Measurements from ENCODE around the gene VAV3. TPM values are rescaled to one million over a fixed set of nuclear protein-coding genes. Genes with fewer than 3 reads are reported as not detected.

The VAV3 gene
- polyA plus RNA-seq, 1 of the 3 experiments (the other 2 are of a cell fraction) = not detected

DNA sequence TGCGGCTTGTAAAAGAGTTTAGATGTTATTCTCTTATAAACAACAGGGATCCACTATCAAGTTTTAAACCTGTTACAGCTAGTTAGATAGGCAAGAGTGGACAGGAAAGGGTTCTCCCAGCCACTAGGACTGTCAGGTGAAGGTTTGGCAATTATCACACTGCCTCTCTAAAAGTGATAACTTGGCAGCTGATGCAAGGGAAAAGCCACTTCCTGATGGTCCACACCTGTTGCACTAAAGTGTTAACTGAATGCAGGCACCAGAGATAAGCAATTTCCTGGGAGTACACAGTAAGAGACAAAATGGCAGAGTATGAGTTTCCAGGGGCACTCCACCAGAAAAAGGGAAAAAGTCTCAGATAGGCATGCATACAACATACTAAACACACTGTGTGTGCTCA, 99.4 kb downstream of the VAV3 start (continued):
- TF ChIP-seq, protein P1, sequence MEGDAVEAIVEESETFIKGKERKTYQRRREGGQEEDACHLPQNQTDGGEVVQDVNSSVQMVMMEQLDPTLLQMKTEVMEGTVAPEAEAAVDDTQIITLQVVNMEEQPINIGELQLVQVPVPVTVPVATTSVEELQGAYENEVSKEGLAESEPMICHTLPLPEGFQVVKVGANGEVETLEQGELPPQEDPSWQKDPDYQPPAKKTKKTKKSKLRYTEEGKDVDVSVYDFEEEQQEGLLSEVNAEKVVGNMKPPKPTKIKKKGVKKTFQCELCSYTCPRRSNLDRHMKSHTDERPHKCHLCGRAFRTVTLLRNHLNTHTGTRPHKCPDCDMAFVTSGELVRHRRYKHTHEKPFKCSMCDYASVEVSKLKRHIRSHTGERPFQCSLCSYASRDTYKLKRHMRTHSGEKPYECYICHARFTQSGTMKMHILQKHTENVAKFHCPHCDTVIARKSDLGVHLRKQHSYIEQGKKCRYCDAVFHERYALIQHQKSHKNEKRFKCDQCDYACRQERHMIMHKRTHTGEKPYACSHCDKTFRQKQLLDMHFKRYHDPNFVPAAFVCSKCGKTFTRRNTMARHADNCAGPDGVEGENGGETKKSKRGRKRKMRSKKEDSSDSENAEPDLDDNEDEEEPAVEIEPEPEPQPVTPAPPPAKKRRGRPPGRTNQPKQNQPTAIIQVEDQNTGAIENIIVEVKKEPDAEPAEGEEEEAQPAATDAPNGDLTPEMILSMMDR (IDR thresholded peaks at IDR 0.05) = no peak
- TF ChIP-seq MAX (IDR thresholded peaks at IDR 0.05; ENCODE audit: low read depth) (no peak), JUND (IDR thresholded peaks at IDR 0.05) (no peak), FOSL2 (IDR thresholded peaks at IDR 0.05; ENCODE audit: borderline replicate concordance, low read depth) (no peak), GATA2 (CRISPR knock-in tag; IDR thresholded peaks at IDR 0.05) (no peak), USF1 (IDR thresholded peaks at IDR 0.05; ENCODE audit: borderline replicate concordance, low read depth) (no peak)

GRCh38 chr1:107863342-107863741, 101.6 kb downstream of the VAV3 start:
- Histone ChIP-seq H3K4me2 (no peak overlapping the region), H3K4me3 (ENCODE audit: low read depth in 2 of 2, low read length in 1 of 2) (no peak overlapping the region), H3F3A (replicated peaks; ENCODE audit: insufficient read depth) (no peaks in the 10 kb centered on the region), H3K36me3 (replicated peaks in 1 of 2; ENCODE audit: control insufficient read depth in 1 of 2, insufficient read depth in 2 of 2, low read length in 1 of 2) (no peaks in the 10 kb centered on the region), H3K27ac (ENCODE audit: low read depth in 2 of 2, low read length in 1 of 2) (no peak overlapping the region), H4K20me1 (ENCODE audit: insufficient read depth) (no peaks in the 10 kb centered on the region), H3K27me3 (ENCODE audit: insufficient read depth) (no peaks in the 10 kb centered on the region), H3K4me1 (ENCODE audit: control insufficient read depth in 1 of 2, insufficient read depth in 2 of 2, low read depth in 1 of 2, low read length in 1 of 2) (no peaks in the 10 kb centered on the region), H2AFZ (ENCODE audit: low read depth) (no peak overlapping the region), H3K9me2 (no peaks in the 10 kb centered on the region), H3K9me3 (no peaks in the 10 kb centered on the region), H3K9ac (no peak overlapping the region), H3K79me2 (ENCODE audit: insufficient read depth) (no peaks in the 10 kb centered on the region)
- ChIA-PET CTCF (interaction anchor here (0.9 to 1.1 kb wide), 2 partner anchors 9 to 32 kb away, joined by 3 read pairs; no protein-coding TSS in a partner anchor), POLR2A (no interaction called here)
- no peak for DNase-seq
- WGBS (ENCODE audit: low lambda C conversion rate) = 76% methylated on average over 4 of the region's 4 CpGs
- no peak for TF ChIP-seq FOXJ3 (CRISPR knock-in tag; IDR thresholded peaks at IDR 0.05)
- TF ChIP-seq FOSL2 (IDR thresholded peaks at IDR 0.05; ENCODE audit: borderline replicate concordance, low read depth) = no peak
- no peak for TF ChIP-seq YY1 (IDR thresholded peaks at IDR 0.05; ENCODE audit: low read depth)
- TF ChIP-seq SIN3A (IDR thresholded peaks at IDR 0.05; ENCODE audit: borderline replicate concordance, low read depth, low read length) = no peak
- TF ChIP-seq RCOR1 (IDR thresholded peaks at IDR 0.05; ENCODE audit: low read length) = no peak
- TF ChIP-seq RXRA (IDR thresholded peaks at IDR 0.05; ENCODE audit: borderline replicate concordance, low read depth) = no peak
- TF ChIP-seq RAD21 (IDR thresholded peaks at IDR 0.05; ENCODE audit: low read length) = no peak

GRCh38 chr1:107862064-107862463, 102.9 kb downstream of the VAV3 start:
- no peaks in the 10 kb centered on the region for H3K27me3 ChIP-seq (ENCODE audit: insufficient read depth)
- ChIA-PET CTCF (no interaction called here), POLR2A (no interaction called here)
- H3K9ac ChIP-seq = no peak overlapping the region
- DNase-seq = no peak
- no peak overlapping the region for H3K4me2 ChIP-seq
- TF ChIP-seq GATA2 (CRISPR knock-in tag; IDR thresholded peaks at IDR 0.05) = no peak
- no peak for TF ChIP-seq NRF1 (IDR thresholded peaks at IDR 0.05; ENCODE audit: low read depth, low read length)
- no peak overlapping the region for H2AFZ ChIP-seq (ENCODE audit: low read depth)
- no peaks in the 10 kb centered on the region for H3K36me3 ChIP-seq (replicated peaks in 1 of 2; ENCODE audit: control insufficient read depth in 1 of 2, insufficient read depth in 2 of 2, low read length in 1 of 2)
- H3K9me3 ChIP-seq = no peaks in the 10 kb centered on the region
- H3K27ac ChIP-seq (ENCODE audit: low read depth in 2 of 2, low read length in 1 of 2) = no peak overlapping the region
- no peaks in the 10 kb centered on the region for H3K79me2 ChIP-seq (ENCODE audit: insufficient read depth)
- no peaks in the 10 kb centered on the region for H4K20me1 ChIP-seq (ENCODE audit: insufficient read depth)
- H3K4me3 ChIP-seq (ENCODE audit: low read depth in 2 of 2, low read length in 1 of 2) = no peak overlapping the region
- no peaks in the 10 kb centered on the region for H3K4me1 ChIP-seq (ENCODE audit: control insufficient read depth in 1 of 2, insufficient read depth in 2 of 2, low read depth in 1 of 2, low read length in 1 of 2)
- no peaks in the 10 kb centered on the region for H3F3A ChIP-seq (replicated peaks; ENCODE audit: insufficient read depth)
- no peaks in the 10 kb centered on the region for H3K9me2 ChIP-seq
- 83% methylated on average over 2 of the region's 2 CpGs for whole genome bisulfite sequencing (ENCODE audit: low lambda C conversion rate)
